GM18499 (cell line): ENCODE measurements around the gene ZCCHC13.
"Not testable (repeated sequence)": the region's sequence is repeated elsewhere in the genome, so short reads cannot be mapped to it uniquely, and the experiment has no call there.

Source experiments
- ATAC-seq: cut with Tn5 transposase; IDR thresholded peaks from one replicate; pipeline ENCODE4 v1.9.1; 2021; ENCODE audit warnings: moderate number of reproducible peaks; ENCODE audit not compliant: insufficient read depth, unreplicated experiment

The ZCCHC13 gene

DNA sequence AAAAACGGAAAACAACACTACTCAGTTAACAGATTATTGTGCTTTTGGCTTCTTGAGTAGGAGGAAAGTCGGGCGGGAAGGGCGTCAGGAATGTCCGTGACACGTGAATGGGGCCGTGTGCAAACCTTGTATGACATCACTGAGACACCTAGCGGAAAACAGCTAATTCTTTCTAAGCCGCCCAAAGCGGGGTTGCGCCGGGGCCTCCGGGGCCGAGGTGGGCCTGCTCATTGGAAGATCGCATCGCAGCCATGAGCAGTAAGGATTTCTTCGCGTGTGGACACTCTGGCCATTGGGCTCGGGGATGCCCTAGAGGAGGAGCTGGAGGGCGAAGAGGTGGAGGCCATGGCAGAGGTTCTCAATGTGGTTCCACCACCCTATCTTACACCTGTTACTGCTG lies at the start of gene ZCCHC13:
Gene ZCCHC13 (plus strand): TSS at position 165 of the 400 bp plus-strand sequence. CDS start 87 bp downstream, at position 252.
- ATAC-seq = no peak

DNA sequence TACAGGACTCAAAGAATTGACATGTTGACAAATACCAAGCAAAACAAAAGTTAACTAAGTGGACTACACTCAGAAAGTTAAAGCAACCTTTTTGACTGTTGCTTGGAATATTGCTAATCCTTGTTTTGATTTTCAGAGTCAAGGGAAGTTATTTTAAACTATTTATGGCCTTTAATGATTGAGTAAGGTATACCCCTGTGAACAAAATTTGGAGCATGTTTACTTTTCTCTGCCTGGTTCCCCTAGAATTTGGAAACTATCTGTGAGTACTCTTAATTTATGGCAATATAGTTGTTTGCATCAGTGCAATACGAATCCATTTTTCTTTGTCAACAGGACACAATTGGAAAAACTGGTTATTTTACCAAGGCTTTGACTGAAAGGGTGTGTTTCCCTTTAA lies 45.9 kb upstream of the ZCCHC13 start:
- ATAC-seq = not testable (repeated sequence)

GRCh38 chrX:74259885-74260491 lies 44.0 kb upstream of the ZCCHC13 start:
- no peak for ATAC-seq

DNA sequence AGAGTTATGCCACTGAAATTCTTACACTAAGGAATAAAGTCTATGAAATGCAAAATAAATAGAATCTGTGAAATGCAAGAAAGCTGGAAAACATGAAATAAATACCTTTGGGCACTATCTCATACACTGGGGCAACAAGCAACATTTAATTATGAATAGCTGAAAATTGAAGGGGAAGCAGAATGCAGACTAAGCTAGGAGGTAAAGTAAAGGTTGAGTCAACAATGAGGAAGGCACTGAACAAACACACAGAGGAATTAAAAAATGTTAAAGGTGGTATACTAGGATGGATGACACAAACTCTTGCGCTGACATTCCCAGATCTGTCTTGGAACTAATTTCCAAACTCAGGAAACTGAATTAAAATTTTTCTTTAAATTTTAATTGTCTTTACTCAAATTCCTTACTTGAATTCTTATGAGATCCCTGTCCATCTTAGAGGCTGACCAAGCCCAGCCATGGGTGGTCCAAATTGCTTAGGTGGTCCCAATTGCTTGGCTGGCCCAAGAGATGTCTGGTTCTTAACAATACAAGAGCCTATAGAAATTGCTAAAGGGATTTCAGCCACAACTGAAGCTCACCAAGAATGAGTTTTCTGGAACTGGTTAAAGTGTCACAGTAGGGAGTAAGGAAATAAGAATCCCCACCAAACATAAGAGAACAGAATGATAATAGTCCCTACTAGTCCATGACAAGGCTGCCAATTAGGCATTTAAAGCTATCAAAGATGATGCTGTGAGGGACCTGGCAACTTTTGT lies 41.3 kb upstream of the ZCCHC13 start:
- ATAC-seq = no peak

GRCh38 chrX:74270393-74270792 lies 33.6 kb upstream of the ZCCHC13 start:
- ATAC-seq = no peak

- ATAC-seq = no peak
Observed at GRCh38 chrX:74272230-74272629, 31.8 kb upstream of the ZCCHC13 start.

- ATAC-seq = no peak
Observed at GRCh38 chrX:74274516-74274915, 29.5 kb upstream of the ZCCHC13 start.

- ATAC-seq = no peak
Observed at GRCh38 chrX:74277320-74277719, 26.7 kb upstream of the ZCCHC13 start.

DNA sequence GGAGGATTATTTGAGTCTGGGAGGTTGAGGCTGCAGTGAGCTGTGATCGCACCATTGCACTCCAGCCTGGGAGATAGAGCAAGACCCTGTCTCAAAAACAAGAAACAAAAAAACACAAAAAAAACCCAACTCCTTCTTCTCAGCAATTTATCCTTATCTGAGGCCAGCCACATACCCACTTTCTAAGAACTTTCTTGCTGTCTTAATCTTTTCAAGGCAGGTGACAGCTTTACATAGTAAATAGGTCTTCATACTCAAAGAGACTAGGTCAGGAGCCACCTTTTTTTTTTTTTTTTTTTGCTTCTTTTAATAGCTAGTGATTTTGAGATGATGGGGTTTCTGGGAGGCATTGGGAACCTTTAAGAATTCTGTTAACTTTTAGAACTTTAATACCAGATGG lies 26.1 kb upstream of the ZCCHC13 start:
- ATAC-seq = no peak

- no peak for ATAC-seq
Observed at GRCh38 chrX:74280759-74281158, 23.2 kb upstream of the ZCCHC13 start.

GRCh38 chrX:74284391-74284952 lies 19.5 kb upstream of the ZCCHC13 start:
- ATAC-seq = no peak

- no peak for ATAC-seq
Observed at GRCh38 chrX:74286950-74287740, 16.8 kb upstream of the ZCCHC13 start.

- ATAC-seq = no peak
Observed at GRCh38 chrX:74291577-74291963, 12.4 kb upstream of the ZCCHC13 start.

DNA sequence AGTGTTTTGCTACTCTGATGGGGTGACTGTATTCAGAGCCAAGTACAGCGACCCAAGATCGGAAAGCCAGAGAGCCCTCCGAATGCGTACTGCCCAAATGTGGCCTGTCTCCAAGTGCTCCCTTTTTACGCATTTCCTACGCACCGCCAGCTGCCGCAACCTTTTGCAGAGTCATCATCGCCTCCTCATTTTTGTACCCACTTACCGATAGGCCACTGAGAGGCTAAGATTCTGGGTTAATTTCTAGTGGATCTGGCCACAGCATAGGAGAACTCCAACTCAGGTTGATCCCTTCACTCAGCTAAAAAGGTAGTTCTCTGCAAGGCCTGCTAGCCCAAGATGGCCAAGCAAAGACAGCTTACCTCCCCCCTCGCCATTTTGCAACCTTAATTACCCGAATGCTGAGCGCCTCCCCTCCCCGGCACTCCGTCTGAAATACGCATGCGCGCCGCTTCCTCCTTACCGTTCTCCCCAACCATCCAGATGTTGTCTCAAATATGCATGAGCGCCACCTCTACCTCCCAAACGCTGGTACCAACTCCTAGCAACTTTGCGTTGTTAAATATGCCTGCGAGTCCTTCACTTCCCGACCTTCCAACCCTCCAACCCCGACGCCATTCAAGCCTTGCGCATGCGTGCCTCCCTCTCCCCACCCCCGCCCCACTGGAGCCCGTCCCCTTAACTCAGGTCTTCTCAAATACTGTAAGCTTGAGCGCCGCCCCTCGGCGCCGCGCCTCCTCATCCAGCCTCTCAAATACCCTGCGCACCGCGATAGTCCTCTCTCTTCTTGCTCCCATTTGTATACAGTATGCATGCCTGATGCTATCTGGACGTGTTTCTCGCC lies 11.8 kb upstream of the ZCCHC13 start:
- peak; percentile 73 for ATAC-seq

GRCh38 chrX:74292808-74293123 lies 11.2 kb upstream of the ZCCHC13 start:
- ATAC-seq = no peak

GRCh38 chrX:74293343-74293946 lies 10.5 kb upstream of the ZCCHC13 start:
- ATAC-seq = no peak

DNA sequence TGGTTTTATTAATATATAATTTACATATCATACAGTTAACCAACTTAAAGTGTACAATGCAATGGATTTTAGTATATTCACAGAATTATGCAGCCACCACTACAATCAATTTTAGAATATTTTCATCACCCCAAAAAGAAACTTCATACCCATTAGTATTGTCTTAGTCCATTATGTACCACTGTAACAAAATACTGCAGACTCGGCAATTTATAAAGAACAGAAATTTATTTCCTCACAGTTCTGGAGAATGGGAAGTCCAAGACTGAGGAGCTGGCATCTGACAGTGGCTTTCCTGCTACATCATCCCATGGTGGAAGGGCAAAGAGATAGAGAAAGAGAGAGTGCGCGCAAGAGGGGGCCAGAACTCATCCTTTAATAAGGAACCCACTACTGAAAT lies 8.9 kb upstream of the ZCCHC13 start:
- no peak for ATAC-seq

DNA sequence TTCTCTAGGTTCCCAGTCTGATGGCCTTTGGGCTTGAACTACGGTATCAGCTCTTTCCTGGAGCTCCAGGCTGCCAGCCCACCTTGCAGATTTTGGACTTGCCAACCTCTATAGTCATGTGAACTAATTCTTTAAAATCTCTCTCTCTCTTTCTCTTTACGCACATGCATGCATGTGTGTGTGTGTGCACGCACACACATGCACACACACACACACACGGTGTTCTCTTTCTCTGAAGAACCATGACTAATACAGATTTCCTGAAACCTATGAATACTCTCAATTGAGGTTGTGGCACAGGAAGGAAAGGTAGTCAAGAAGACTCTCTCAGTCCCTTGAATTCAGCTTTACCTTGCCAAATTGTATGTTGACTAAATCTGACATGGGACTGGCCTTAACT lies 6.2 kb upstream of the ZCCHC13 start:
- no peak for ATAC-seq

DNA sequence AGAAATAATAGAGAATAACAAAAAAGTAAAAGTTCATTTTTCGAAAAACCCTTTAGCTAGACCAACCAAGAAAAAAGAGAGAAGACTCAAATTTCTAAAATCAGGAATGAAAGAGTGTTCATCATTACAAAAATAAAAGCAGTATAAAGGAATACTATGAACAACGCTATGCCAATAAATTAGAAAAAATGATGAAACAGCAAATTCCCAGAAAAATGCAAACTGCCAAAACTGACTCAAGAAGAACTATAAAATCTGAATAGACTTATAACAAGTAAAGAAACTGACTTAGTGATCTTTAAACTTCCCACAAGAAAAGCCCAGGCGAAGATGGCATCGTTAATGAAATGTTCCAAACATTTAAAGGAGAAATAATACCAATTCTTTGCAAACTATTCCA lies 3.1 kb upstream of the ZCCHC13 start:
- ATAC-seq = no peak

DNA sequence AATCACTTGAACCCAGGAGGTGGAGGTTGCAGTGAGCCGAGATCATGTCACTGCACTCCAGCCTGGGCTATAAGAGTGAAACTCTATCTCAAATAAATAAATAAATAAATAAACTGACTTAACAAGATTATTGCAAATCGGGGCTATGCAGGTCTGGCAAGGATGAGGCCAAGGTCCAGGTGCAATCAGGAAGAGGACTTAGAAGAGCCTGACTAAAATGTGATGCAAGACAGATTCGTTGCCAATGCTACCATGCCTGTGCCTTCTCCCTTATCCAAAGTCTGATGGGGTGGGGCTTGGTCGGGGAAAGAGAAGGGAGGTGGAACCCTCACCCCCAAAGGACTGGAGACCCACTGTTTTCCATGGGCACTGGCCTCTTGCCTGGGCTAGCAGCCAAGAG lies 14.7 kb downstream of the ZCCHC13 start:
- no peak for ATAC-seq
